ENCODE measurements around the gene SH3RF1. TPM values are rescaled to one million over a fixed set of nuclear protein-coding genes. Genes with fewer than 3 reads are reported as not detected.

SH3RF1 gene
- total RNA-seq, 1 donor from 2014 or later = 46.0 TPM

DNA sequence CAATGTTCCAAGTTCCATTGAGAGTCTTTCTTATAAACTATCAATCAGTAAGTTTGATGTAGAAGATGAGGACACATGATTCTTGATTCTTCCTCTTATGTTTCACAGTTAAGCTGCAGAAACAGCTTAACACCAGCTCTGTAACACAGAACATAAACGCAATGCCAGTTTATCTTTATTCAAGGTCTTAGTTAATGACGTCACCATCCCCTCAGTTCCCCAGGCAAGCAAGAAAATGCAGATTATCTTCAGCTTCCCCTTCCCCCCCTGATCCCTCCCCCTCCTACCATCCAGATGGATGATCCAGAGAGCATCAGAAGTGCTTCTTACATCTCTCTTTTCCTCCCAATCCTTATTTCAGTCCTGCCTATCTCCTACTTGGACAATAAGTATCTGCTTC, 4.4 kb upstream of the SH3RF1 start:
- DNase-seq (ENCODE audit: low spot score) = no peak

DNA sequence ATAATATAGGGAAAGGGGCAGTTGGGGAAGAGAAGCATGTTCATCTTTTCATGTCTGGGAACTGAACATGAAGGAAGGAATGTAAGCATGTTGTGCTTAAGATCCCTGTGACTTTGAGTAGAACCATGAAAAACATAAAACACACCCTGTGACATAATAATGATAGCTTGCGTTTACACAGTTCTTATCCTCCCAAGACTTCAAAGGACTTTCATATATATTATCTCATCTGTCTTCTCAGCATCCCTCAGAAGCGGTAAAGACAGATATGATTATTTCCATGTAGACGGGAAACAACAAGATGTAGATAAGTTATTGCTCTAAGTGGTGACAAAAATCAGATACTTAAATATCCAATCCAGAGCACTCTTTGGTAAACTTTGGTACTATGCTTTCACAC, 3.3 kb upstream of the SH3RF1 start:
- DNase-seq (ENCODE audit: low spot score) = no peak

DNA sequence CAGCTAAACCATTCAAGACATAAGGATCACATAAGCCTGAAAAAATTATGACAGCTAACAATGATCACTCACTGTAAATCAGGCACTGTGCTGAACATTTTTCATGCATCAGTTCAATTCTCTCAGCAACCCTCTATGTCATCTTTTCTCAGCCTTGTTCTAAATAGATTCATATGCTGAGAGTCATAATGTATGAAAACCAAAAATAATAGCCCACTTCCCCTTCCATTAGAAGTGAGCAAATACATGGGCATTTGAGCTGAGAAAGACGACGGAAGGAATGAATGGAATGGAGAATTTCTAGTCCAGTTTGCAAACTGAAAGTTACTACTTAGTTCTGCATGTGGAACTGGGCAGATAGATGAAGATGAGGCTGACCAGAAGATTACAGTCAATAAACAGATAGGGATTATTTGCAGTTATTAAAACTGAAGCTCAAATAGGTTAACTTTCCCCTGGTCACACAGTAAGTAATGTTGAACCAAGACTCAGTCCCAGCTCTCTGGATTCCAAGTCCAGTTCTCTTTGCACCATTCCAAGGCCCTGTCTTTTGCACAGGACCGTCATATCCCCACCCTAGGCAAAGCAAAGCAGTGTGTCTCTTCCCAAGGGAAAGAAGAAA, 1.6 kb upstream of the SH3RF1 start:
- DNase-seq (ENCODE audit: low spot score) = no peak

GRCh38 chr4:169271692-169272007, 894 bp upstream of the SH3RF1 start:
- no peak for DNase-seq (ENCODE audit: low spot score)

DNA sequence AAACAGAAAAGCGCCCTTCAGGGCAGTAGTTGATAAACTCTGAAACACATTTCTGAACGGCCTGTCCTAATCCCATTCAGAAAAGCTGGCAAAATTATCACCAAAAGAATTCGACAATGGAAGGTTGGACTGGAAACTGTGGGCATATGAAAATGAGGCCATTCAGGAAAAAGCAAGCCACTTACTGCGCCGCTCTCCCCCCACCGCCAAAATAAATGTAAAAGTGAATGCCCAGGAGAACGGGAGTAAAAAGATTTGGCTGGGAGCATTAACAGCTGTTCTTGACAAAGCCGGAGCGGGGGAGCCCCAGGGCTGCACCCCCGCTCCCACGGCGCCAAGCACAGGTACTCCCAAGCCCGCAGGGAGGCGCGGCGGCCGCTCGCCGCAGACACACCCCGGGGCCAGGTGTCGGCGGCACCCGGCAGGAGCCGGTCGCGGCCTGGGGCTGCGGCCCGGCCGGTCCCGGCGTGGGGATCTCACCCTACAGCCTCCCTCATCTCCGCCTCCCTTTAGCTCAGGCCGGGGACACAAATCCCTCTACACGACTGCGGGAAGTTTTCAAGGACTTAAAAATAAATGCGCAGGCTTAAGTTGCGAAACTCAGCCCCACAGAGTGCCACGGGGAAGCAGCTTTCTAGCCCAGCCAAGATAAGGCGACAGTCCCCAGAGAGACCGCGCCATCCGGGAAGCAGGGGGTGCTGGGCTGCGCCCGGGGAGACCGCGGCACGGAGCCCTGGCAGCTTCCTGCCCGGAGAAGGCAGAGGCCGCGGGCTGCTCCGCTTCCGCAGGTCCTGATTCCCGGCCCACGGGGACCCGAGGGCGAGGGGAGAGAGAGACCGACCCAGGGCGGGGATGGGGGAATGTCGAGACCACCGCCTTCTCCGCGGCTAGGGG, 593 bp downstream of the SH3RF1 start:
- peak; percentile 42 for DNase-seq (ENCODE audit: low spot score)

DNA sequence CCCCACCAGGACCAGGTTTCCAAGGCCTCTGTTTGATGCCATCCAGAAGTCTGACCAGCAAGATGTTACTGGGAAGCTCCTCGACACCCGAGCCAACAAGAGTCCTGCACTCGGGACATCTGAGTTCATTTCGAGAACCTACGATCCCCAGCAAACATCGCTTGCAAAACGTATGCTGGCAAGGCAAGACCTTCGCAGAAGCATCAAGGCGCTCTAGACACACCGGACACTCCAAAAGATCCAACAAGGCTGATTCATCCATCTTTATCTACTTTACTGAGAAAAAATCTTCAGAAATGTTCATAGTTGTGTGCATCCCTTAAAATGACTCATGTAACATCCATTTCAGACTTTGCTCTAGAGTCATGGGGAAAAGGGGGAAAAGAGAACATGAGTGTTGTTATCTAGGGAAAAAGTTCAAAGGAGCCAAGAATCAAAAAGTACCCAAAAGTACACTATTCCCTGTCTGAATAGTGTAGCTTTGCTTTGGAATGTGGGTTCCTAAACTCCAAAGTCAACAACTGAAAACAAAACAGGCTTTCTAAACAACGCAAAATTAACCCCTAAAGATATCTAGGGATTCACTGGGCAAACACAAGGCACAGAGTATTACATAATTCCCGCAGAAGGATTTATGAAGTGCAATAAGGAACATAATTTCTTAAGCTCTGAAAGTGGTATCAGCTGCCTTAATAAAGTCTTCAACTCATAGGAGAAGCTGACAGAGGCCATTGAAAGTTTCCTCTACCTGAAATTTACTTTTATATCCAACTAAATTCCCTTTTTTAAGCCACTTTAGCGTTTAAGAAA, 1.6 kb downstream of the SH3RF1 start:
- DNase-seq (ENCODE audit: low spot score) = peak; percentile 23

DNA sequence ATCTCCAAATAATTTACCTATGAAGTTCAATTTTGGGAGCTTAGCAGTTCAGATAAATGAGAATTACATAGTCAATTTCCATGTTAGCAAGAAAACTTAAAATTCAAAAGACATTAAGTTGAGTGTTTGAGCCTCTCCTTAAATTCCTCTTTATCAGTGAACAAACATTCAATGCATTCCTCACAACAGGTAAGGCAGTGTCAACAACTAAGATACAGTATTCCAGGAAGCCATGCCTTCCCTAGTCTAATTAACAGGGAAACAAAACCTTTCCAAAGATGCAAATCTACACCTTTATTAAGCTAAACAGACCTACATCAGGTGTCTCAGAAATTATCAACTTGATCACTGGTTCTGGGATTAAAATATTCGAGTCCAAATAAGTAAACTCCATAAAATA, 3.7 kb downstream of the SH3RF1 start:
- DNase-seq (ENCODE audit: low spot score) = no peak

- no peak for DNase-seq (ENCODE audit: low spot score)
These were observed 4.1 kb downstream of the SH3RF1 start for GRCh38 chr4:169266661-169267060.

- DNase-seq (ENCODE audit: low spot score) = no peak
These were observed 4.7 kb downstream of the SH3RF1 start for GRCh38 chr4:169266081-169266480.

DNA sequence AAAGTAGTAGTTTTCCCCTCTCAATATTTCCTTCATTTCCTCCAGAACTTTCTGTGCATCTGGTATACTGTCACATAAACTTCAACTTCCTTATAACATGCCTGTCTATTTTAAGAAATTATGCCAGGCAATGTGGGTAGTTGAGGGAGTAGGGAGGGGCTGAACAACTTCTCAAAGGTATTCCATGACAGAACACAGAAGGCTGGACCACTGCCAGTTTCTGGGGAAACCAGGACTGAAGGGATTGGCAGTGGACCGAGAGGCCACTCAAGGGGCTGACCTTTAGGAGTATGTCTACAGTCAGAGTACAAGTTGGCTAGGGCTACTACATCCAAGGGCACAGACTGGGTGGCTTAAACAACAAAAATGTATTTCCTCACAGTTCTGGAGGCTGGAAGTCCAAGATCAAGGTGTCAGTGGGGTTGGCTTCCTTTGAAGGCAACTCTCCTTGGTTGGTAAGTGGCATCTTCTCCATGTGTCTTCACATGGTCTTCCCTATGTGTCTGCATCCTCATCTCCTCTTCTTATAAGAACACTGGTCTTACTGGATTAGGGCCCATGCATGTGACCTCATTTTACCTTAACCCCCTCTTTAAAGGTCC, 6.9 kb downstream of the SH3RF1 start:
- DNase-seq (ENCODE audit: low spot score) = peak; percentile 32

DNA sequence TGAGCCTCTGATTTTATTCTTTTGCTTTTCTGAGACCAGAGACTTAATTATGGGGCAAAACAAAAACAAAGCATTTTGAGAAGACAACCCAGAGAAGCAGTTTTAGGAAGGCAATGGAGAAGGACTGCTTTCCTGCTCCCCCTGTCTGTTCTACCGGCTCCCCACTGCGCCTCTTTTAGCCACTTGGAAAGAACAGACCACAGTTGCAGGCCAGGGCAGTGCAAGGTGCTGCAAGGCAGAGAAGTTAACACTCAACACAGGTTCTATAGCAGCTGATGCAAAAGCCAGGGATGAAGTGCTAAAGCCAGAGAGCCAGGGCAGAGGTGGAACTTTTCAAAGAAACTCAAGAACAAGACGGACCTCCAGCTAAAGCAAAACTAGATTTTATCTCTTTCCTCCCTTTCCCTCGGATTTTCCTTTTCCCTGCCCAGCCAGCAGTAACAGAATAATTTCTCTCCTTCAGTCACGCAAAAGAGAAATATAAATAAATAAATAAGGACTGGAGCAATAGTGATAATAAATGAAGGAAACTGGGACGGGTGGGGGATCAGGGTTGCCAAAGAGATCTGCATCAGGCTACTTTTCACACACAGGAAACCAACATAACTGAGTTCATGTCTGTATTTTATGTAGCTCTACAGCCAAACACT, 10.4 kb downstream of the SH3RF1 start:
- no peak for DNase-seq (ENCODE audit: low spot score)

- no peak for DNase-seq (ENCODE audit: low spot score)
These were observed 11.5 kb downstream of the SH3RF1 start for GRCh38 chr4:169259271-169259670.

DNA sequence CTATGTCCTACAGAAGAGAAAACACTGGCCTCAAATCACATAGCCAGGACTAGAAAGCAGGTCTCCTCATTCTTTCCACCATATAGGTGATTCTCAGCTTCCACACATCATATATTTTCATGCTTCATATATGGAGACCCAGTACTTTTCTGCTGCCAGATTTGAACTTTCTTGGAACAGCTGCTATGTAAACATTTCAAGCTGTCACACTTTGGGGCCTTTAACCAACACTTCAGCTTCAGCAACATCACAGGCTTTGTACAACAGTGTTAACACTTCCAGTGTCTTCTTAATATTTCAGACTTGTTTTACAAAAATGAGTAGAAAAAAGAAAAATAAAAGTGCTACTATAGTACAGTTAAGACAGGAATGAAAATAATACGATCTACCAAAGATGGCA, 12.6 kb downstream of the SH3RF1 start:
- no peak for DNase-seq (ENCODE audit: low spot score)

DNA sequence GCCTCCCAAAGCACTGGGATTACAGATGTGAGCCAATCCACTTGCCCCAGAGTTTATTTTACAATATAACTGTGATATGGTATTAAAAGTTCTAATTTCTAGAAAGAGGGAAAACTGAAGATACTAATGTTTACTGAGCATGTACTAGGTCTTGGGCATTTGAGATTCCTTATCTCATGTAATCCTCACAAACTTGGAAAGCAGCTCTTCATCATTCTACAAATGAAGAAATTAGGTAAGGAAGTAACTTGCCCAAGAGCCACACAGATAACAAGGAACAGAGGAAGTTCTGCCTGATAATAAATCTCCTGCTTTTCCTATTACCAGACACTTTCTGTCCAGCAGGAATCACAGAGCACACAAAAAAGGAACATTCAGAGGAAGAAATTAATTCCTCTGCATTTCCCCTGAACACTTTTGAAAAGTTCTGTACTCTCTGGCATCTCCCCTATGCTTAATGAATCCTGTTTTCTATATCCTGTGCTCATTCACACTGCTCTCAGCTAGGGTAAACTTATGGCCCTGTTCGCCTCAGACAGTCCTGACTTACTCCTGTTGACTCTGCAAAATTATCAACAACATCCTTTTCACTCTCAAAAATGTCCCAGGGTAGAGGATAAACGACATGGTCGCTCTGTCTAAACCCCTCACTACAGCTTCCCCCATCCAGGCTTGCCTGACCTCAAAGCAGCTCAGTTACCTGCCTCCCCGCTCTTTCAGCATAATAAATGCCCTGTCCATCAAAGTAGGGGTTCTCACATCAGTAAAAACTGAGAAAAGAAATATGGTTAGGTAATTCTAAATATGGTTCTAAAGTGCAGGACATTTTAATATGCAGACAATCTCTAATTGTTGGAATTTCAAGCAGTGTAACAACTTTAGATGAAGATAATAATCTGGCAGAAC, 13.6 kb downstream of the SH3RF1 start:
- DNase-seq (ENCODE audit: low spot score) = no peak

GRCh38 chr4:169256101-169256612, 14.6 kb downstream of the SH3RF1 start:
- DNase-seq (ENCODE audit: low spot score) = no peak

DNA sequence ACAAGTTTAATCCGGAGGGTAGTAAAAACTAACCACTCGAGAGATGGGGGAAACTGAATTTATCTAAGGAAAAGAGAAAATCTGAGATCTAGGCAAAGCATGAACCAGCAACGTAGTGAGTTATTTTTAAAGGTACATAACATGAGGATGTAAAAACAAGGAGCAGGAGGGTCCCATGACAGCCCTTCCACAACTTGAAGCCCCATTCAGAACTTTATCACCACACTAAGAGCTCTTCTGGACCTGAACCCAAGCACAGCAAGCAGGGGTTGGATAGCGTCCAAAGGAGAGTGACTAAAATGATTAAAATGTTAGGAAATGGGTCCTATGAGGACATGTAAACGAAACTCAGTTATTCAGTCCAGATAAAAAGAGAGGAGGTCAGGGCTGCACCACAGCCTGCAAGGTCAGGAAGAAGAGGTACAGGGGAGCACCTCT, 16.2 kb downstream of the SH3RF1 start:
- DNase-seq (ENCODE audit: low spot score) = no peak

DNA sequence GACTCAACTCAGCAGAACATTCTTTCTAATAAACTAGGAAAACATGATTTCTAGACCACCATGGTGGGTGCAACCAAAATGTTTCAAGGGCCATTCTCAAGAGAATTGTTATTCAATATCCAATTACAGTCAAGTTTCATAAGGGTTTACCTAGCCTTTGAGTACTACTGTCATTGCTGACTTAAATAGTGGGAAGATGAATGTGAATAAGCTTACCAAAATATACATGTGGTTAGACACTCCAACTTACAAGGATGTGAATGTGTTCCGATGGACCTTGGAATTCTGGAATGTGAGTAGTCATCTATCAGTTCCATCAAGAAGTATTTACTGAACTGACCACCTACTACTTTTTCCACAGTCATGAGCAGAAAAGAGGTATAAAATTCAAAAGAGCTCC, 16.9 kb downstream of the SH3RF1 start:
- DNase-seq (ENCODE audit: low spot score) = no peak

DNA sequence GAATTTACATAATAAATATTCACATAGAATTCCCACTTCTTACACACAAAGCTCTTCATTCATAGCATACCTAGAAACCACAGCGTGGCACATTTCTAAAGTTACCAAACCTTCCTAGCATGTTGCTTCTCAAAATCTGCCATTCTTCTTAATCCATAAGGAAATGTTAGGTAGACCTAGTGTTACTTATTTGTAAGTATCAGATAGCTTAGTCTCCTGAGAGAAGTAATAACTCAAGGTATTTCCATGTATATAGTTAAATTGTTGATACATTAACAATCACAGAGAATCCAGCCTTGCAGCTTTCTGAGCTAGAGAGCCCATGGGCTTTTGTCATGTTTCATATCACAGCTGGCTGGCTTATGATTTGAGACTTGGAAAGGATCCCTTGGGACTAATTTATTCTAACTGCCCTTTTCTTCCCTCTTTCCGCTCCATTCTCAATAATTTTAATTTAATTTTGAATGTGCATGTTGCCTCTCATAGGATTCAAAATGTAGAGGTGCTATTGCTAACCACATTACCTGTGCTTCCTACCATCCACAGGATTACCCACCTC, 17.6 kb downstream of the SH3RF1 start:
- no peak for DNase-seq (ENCODE audit: low spot score)

DNA sequence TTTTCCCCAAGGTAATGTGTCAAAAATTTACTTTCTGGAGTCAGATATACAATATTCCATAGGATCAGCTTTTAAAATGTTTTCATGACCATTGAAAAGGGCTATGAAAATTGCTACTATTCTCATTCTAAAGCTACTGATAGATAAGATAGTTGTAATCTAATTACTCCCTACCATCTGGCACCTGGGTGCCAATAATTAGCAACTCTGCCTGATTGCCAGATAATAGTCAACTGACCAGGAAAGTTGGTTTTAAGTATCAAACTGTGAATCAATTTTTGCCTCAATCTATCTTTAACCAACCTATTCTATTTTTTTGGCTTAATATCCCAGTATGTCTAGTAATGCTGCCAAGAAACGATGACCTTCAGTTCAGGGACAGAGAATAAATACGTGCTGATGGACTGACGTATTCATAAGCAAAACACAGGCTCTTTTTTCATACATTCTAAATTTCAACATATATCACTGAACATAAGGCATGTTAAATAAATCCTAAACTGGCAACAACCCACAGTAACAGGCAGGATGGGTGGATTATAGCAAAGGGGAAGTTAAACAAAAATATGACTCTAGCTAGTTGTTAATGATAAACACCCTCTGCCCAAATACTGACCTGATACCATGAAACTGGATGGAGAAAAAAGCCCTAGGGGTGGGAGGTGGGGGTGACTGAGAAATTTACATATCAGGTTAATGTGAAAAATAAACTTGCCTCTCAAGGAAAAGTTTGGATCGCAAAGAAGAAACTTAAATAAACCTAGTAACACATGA, 18.2 kb downstream of the SH3RF1 start:
- DNase-seq (ENCODE audit: low spot score) = peak; percentile 44

All from mucosa of gallbladder (tissue), 1 donor.